IPS-18c (cell line): Measurements from ENCODE around the gene MAN2B1.
"Not testable (repeated sequence)": the region's sequence is repeated elsewhere in the genome, so short reads cannot be mapped to it uniquely, and the experiment has no call there.

Source experiments
- H3K4me3 ChIP-seq: 2 replicates; pipeline ENCODE4 v1.7.0; 2013; ENCODE audit warnings: low read depth, mild to moderate bottlenecking, low read length, moderate library complexity; ENCODE audit not compliant: insufficient read depth
- H3K9me3 ChIP-seq: one replicate; pipeline ENCODE4 v1.6.1; 2013; ENCODE audit warnings: mild to moderate bottlenecking, low read length, moderate library complexity; ENCODE audit not compliant: control insufficient read depth, insufficient read depth

Gene MAN2B1

DNA sequence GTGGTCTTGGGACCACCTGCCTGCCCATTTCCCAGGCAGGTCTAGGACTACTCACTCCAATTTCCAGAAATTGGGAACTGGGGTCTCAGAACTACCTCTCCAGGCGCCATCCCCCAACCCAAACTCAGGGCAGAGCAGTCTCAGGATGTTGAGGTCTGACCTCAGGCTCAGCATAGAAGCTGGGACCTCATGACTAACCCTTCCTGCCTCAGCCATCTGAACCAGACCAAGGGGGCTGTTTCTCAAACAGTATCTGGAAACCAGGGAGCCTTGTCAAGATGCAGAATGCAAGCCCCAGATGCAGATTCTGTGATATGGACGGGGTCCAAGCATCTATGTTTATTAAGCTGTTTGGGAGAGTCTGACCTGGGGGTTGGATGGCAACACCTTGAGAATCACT, 28.6 kb upstream of the MAN2B1 start:
- Histone ChIP-seq H3K9me3 (no peaks in the 10 kb centered on the region), H3K4me3 (no peak overlapping the region)

DNA sequence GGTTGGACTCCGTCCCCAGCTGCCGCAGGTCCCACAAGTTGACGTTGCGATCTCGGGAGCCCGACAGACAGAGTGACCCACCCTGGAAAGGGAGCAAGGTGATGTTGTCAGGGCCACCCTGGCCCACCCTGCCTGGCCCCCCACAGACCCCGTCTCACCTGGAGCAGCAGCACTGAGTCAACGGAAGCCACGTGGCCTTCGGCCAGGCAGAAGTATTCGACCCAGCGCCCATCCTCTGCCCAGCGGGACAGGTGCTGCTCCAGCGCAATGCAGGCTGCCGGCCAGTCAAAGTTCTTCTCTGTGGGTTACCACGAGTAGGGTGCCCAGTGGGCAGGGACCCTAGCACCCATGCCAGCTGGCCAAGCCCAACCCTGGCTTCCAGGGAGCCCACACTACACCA, 28.1 kb upstream of the MAN2B1 start:
- H3K9me3 ChIP-seq: no peaks in the 10 kb centered on the region

DNA sequence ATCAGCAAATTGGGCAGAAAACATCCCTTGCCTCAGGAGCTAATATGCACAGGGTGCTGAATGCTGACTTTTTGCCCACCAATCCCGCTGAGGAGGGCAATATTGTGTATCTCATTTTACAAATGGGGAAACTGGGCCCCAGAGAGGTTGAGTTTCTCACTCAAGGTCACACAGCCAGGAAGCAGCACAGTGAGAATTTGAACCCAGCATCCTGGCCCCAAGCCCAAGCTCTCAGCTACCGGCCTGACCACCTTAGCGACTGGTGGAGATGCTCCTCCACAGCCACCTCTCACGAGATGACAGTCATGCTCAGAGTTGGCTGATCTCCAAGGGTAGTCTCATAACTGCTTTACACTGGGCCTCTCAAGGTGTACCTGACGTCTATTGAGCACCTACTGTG, 26.4 kb upstream of the MAN2B1 start:
- Histone ChIP-seq H3K4me3 (no peak overlapping the region), H3K9me3 (no peaks in the 10 kb centered on the region)

More for the DNA sequence above, 28.1 kb upstream of the MAN2B1 start:
- no peak overlapping the region for H3K4me3 ChIP-seq

DNA sequence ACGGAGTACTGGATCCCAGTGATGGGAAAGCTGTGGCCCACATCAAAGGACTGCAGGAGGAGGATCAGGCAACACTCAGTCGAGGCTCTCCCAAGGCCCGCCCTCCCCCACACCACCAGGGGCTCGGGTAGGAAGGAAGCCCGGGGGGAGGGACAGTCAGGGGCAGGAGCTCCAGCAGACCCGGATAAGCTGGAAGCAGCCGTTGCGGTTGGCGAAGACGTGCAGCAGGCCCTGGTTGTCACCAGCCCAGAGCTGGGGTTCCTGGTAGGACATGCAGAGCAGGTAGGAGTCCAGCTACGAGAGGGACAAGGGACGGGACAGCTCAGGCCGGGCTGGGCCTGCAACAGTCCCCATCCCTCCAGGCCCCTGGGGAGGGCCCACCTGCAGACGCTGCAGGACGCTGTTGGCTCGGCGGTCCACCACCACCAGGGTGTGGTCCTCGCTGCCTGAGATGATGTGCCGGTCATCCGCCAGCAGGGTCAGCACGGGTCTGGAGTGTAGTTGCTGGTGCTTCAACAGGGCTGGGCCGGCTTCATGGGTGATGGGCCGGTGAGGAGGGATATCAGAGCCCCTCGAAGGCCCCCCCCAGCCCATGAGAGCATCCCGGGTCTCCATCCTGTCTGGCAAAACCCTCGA, 23.2 kb upstream of the MAN2B1 start:
- Histone ChIP-seq H3K9me3 (no peaks in the 10 kb centered on the region), H3K4me3 (no peak overlapping the region)

DNA sequence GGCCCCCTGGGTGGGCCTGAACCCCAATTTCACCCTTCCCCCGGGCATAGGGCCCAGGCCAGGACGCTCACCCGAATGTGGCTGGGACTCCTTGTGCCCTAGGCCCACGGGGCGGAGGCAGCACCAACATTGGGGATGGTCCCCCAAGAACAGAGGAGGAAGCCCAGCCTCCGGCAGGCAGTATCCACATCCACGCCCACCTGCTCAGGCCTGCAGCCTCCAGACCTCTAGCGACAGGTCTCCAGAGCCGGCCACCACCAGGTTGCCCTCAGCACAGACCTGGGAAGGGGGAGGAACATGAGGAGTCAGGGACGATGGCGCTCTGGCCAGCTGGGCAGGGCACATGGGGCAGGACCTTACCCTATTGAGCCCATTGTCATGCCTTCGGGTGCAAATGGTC, 22.5 kb upstream of the MAN2B1 start:
- Histone ChIP-seq H3K9me3 (no peaks in the 10 kb centered on the region), H3K4me3 (no peak overlapping the region)

DNA sequence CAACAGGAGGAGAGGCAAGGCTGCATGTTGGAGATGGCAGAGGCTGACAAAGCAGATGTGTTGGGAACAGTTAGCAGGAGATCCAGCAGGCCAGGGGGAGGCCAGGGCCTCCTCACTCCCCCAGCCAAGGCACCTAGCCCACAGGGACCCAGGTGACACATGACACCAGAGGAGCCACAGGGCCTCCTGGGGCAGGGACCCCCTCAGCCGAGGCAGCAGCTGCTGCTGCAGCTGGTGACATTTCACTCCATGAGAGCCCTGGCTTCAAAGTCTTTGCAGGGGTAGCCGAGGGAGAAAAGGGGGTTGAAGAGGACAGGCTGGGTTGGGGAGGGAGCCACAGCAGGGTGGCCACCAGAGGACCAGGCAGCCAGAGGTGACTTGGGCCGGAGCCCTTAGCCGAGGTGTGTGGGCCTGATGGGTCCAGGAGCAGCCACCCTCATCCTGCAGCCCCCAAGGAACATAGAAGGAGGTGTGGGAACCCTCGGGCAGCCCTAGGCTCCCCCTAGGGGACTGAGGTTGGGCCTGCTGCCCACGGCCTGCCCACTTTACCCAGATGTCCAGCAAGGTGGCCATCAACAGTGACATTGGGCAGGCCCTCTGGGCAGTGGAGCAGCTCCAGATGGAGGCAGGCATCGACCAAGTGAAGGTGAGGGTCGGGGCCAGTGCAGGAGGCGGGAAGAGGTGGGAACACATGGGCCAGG, 21.1 kb upstream of the MAN2B1 start, which contains the start of gene GNG14:
GNG14 (plus strand) TSS at position 503 of the 701 bp plus-strand sequence; CDS start at position 554, 51 bp downstream.
- H3K9me3 ChIP-seq: no peaks in the 10 kb centered on the region
- H3K4me3 ChIP-seq: no peak within 1 kb of the TSS

DNA sequence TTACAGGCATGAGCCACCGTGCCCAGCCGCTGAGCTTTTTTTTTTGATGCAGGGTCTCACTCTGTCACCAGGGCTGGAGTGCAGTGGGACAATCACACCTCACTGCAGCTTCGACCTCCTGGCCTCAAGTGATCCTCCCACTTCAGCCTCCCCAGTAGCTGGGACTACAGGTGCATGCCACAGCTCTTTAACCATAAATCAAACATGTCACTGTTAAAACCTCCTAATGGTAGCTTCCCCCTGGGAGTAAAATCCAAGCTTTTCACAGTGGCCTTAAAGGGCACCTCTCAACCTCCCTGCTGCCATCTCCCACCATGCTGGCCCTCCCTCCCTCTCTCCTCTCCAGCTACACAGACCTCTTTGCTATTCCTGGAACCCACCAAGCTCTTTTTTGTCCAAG, 19.3 kb upstream of the MAN2B1 start:
- Histone ChIP-seq H3K9me3 (no peaks in the 10 kb centered on the region), H3K4me3 (no peak overlapping the region)

DNA sequence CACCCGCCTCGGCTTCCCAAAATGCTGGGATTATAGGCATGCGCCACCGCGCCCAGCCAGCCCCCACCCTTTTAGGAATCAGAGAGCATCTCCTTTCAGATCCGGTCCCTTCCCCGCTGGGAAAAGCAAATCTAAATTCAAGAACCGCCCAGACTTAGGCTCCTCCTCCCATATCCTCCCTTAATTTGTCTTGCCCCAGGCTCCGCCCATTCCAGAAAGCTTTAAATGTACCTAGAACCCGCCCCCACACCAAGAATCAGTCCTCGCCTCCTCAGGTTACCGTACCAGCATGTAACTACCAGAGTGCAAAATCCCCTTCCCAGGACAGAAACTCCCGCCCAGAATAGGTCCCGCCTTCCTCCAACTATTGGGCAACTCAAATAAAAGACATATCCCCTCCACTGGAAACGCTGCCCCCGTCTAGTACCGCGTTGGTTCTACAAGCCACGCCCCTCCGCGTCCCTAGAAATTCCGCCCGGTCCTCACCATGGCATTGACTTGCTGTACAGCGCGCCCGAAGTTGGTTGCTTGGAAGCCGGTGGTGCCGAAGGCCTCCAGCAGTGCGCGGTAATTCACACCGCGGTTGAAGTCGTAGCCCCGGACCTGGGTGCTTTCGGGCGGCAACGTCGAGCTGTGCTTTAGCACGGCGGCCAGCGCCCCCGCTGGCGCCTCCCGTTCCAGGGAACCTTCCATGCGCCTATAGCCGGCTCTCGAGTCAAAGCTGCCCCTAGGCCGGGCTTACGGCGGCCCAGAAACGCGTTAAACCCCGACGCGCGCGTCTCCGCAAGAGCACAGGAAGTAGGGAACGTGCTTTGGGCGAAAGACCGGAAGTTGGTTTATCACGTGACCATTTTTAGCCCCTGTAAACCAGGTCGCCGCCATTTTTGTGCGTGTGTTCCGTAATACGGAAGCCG, 14.8 kb upstream of the MAN2B1 start, which contains the start of gene DHPS:
DHPS (minus strand) TSS at position 807 of the 914 bp plus-strand sequence; CDS start at position 693, 114 bp downstream.
- Histone ChIP-seq H3K4me3 (peak within 1 kb of the TSS; percentile 90), H3K9me3 (no peaks in the 10 kb centered on the region)

DNA sequence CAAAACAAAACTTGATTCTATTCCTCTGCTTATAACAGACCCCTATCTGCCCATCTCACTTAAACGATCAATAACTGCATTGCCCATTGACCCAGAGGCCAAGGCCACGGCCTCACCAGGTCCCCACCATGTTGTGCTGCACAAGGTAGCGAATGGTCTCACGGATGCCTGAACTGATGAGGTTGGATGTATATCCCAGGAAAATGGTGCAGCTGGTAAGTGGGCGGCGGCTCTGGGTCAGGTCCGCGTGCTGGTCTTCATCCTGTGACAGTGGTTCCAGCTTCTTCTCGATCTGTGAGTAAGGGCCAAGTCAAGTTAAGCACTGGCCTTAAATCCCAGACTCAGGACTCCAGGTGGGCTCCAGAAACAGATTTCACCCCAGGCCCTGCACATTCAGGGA, 13.5 kb upstream of the MAN2B1 start:
- Histone ChIP-seq H3K9me3 (no peaks in the 10 kb centered on the region), H3K4me3 (no peak overlapping the region)

DNA sequence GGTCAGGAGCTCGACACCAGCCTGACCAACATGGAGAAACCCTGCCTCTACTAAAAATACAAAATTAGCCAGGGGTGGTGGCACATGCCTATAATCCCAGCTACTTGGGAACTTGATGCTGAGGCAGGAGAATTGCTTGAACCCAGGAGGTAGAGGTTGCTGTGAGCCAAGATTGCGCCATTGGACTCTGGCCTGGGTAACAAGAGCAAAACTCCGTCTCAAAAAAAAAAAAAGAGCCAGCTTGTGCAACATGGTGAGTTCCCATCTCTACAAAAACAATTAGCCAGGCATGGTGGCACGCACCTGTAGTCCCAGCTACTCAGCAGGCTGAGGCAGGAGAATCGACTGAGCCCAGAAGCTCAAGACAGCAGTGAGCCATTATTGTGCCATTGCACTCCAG, 11.5 kb upstream of the MAN2B1 start:
- not testable (repeated sequence) for H3K9me3 ChIP-seq, H3K4me3 ChIP-seq

DNA sequence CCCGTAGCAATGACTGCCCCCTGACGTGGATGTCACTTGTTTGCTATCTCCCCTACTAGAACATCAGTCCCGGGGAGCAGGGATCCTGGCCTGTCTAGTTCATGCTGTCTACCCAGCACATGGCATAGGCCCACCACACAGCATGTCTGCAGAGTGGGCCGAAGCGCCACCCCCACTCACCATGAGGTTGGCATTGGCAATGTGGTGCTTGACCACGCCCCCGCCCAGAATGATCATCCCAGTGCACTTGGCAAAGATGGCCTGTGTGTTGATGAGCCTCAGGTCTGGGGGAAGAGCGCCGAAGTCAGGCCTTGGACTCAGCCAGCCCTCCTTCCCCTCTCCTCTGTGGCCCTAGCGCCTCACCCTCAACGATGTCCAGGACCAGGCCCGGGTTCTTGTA, 10.4 kb upstream of the MAN2B1 start:
- Histone ChIP-seq H3K4me3 (no peak overlapping the region), H3K9me3 (no peaks in the 10 kb centered on the region)

DNA sequence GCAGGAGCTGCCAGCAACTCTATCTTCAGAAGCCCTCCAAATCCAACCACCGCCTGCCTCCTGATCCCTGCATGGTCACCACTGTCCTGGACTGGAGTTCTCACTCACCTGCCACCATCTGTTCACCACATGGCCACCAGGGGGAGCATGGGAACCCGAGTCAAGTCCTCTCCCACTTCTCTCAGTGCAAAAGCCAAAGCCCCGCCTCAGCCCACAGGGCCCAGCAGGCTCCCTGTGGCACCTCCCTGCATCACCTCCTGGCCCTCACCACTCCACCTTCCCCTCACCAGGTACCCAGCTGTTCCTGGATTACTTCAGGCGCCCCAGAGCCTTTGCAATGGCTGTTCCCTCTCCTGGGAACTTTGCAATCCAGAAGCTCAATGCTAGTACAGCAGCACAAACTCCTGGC, 9.8 kb upstream of the MAN2B1 start:
- Histone ChIP-seq H3K9me3 (no peaks in the 10 kb centered on the region), H3K4me3 (no peak overlapping the region)

DNA sequence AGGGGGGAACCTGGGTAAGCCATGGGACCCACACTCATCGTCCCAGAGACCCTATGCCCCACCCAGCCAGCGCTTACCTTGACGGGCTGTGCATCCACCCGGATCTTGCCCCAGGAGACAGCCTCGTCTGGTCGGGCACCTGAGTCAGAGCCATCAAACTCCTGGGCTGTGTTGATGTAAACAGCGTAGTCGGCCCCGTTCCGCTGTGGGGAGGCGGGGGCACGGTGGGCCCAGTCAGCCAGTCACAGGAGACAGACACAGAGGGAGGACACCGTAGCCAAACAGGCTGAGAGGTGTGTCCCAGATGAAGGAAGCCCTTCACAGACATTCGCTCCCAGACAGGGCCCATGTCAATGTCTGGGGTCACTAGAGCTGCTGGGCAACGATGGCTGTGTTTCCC, 9.4 kb upstream of the MAN2B1 start:
- H3K9me3 ChIP-seq: no peaks in the 10 kb centered on the region
- H3K4me3 ChIP-seq: no peak overlapping the region

DNA sequence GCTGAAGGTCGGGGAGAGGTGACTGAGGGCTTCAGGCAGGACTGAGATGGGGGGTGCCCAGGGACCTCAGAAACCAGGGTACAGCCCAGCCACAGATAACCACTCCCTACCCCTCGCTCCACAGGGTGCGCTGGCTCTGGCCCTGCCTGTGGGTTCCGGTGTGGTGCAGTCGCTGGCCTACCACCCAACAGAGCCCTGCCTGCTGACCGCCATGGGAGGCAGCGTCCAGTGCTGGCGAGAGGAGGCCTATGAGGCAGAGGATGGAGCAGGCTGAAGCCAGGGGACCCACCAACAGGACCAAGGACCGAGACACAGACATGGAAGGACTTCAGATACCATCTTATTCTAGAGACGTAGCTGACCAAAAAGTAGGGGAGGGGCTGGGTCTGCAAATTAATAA, 8.9 kb upstream of the MAN2B1 start:
- H3K9me3 ChIP-seq: no peaks in the 10 kb centered on the region
- no peak overlapping the region for H3K4me3 ChIP-seq

DNA sequence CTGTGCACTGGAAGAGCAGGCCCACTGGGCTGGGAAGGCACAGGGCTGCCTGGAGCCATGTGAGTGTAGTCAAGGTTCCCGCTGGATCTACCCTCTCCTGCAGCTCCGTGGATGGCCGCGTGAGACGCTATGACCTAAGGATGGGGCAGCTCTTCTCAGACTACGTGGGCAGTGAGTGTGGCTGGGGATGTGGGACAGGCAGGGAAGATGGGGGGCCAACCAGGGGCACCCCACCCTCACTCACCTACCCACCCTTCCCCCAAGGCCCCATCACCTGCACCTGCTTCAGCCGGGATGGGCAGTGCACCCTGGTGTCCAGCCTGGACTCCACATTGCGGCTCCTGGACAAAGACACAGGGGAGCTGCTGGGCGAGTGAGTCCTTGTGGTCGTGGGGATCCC, 6.2 kb upstream of the MAN2B1 start:
- H3K4me3 ChIP-seq: no peak overlapping the region
- no peaks in the 10 kb centered on the region for H3K9me3 ChIP-seq

DNA sequence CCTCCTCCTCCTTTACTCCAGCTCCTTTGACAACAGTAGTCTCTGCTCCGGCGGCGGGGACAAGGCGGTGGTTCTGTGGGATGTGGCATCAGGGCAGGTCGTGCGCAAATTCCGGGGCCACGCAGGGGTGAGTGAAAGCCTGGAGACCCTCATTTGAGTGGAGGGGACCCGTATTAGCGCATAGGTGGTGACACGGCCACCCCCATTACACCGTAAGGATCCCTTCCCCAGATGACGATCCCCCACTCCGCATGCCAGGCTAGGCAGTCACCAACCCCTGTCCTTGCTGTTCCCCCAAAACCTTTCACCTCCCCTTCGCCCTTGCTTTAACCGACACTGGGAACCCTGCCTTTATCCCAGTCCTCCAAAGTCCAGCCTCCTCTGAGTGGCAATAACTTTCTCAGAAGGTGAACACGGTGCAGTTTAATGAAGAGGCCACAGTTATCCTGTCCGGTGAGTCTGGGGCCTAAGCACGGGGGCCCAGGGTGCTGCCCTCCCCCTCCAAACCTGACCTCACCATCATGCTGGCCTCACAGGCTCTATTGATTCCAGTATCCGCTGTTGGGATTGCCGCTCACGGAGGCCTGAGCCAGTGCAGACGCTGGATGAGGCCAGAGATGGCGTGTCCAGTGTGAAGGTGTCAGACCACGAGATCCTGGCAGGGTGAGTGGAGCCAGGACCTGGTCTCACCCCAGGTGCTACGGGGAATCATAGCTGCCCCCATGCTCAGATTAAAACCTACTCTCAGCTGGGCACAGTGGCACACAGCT, 3.8 kb upstream of the MAN2B1 start:
- Histone ChIP-seq H3K4me3 (peak overlapping the region; percentile 94), H3K9me3 (peaks cover 2% of the 10 kb centered on the region)
